SK-N-MC (cell line): ENCODE data around the gene ERC2.

Source experiments
- DNase-seq: peaks from one replicate; pipeline ENCODE4 v3.0.0-alpha.2; 2011; ENCODE audit warnings: low read depth, low spot score
- H3K27ac ChIP-seq: fragments of 200-600 bp; sonication (generic); 2 replicates; pipeline ENCODE4 v1.5.1; 2016; ENCODE audit warnings: mixed run types
- H3K36me3 ChIP-seq: fragments of 200-600 bp; sonication (generic); 2 replicates; pipeline ENCODE4 v1.6.1; 2017; ENCODE audit warnings: antibody characterized with exemption, low read length, mixed read lengths; ENCODE audit not compliant: insufficient read depth
- H3K4me3 ChIP-seq: fragments of 200-600 bp; sonication (generic); 2 replicates; pipeline ENCODE4 v1.5.1; 2016
- H3K9ac ChIP-seq: fragments of 200-600 bp; sonication (generic); 2 replicates; pipeline ENCODE4 v1.8.0; 2017; ENCODE audit warnings: mixed run types, mixed read lengths; ENCODE audit not compliant: insufficient read length
- H3K9me3 ChIP-seq: fragments of 200-600 bp; sonication (generic); 2 replicates; pipeline ENCODE4 v1.6.1; 2017; ENCODE audit warnings: low read depth, mild to moderate bottlenecking, antibody characterized with exemption, low read length, moderate library complexity, mixed read lengths
- EZH2 ChIP-seq: fragments of 200-600 bp; sonication (generic); IDR thresholded peaks from one replicate; pipeline ENCODE4 v1.6.1; 2017; ENCODE audit warnings: antibody characterized with exemption
- FOXP2 ChIP-seq: optimal IDR thresholded peaks from 2 replicates; pipeline ENCODE3; 2011; ENCODE audit warnings: mild to moderate bottlenecking, moderate library complexity; ENCODE audit not compliant: insufficient read depth; ENCODE audit errors: extremely low read length, control extremely low read depth
- POLR2AphosphoS5 ChIP-seq: IDR thresholded peaks from 2 replicates; pipeline ENCODE4 v1.6.1; 2012; ENCODE audit warnings: mild to moderate bottlenecking, low read depth, low read length, borderline replicate concordance

The ERC2 gene

DNA sequence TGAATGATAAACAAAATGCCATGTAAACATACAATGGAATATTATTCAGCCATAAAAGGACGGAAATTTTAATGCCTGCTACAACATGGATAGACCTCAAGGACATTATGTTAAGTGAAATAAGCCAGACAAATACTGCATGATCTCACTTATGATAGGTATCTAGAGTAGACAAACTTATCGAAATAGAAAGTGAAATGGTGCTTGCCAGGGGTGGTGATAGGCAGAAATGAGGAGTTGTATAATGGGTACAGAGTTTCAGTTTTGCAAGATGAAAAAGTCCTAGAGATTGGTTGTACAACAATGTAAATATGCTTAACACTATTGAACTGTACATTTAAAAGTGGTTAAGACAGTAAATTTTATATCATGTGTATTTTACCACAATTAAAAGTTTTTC lies 287.8 kb downstream of the ERC2 start:
- Histone ChIP-seq H3K9ac (no peak overlapping the region), H3K9me3 (no peaks in the 10 kb centered on the region), H3K4me3 (no peak overlapping the region), H3K27ac (no peak overlapping the region), H3K36me3 (no peaks in the 10 kb centered on the region)
- no peak for TF ChIP-seq EZH2
- TF ChIP-seq FOXP2: no peak
- TF ChIP-seq POLR2AphosphoS5: no peak
- DNase-seq: no peak

DNA sequence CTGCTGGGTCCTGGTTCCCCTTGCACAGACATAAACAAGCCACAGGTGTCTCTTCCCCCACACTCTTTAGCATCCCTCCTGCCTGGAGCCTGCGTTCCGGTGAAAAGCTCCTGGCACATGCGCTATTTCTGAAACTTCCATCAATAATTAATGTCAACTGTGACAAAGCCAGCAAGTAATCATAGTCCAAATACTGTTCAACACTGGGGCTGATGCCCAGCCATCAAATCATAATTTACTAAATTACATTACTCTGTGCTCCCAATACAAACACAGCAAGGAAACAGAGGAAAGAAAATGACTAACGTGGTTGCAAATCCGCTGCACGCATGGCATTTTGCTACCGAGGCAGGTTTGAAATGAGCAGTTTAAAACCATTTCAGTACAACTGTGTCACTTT lies 294.7 kb downstream of the ERC2 start:
- TF ChIP-seq EZH2: no peak
- no peaks in the 10 kb centered on the region for H3K36me3 ChIP-seq
- H3K4me3 ChIP-seq: no peak overlapping the region
- no peak for DNase-seq
- no peak overlapping the region for H3K9ac ChIP-seq
- no peaks in the 10 kb centered on the region for H3K9me3 ChIP-seq
- no peak overlapping the region for H3K27ac ChIP-seq

DNA sequence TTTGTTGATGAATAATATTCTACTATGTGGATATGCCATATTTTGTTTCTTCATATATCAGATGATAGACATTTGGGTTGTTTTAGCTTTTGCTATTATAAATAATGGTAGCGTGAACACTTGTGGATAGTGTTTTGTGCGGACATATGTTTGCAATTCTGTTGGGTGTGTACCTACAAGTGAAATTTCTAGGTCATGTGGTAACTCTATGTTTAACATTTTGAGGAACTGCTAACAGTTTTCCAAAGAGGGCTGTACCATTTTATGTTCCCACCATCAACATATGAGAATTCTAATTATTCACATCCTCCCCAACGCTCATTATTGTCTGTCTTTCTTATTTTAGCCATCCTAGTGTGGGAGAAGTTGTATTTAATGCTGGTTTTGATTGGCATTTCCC lies 303.8 kb downstream of the ERC2 start:
- TF ChIP-seq EZH2 (no peak), FOXP2 (no peak), POLR2AphosphoS5 (no peak)
- Histone ChIP-seq H3K27ac (no peak overlapping the region), H3K36me3 (no peaks in the 10 kb centered on the region), H3K4me3 (no peak overlapping the region), H3K9me3 (no peaks in the 10 kb centered on the region), H3K9ac (no peak overlapping the region)
- no peak for DNase-seq

- TF ChIP-seq FOXP2 (no peak), EZH2 (no peak), POLR2AphosphoS5 (no peak)
- Histone ChIP-seq H3K36me3 (no peaks in the 10 kb centered on the region), H3K27ac (no peak overlapping the region), H3K9ac (no peak overlapping the region), H3K4me3 (no peak overlapping the region), H3K9me3 (no peaks in the 10 kb centered on the region)
- DNase-seq: no peak
Observed at GRCh38 chr3:56157693-56158362, 310.4 kb downstream of the ERC2 start.

DNA sequence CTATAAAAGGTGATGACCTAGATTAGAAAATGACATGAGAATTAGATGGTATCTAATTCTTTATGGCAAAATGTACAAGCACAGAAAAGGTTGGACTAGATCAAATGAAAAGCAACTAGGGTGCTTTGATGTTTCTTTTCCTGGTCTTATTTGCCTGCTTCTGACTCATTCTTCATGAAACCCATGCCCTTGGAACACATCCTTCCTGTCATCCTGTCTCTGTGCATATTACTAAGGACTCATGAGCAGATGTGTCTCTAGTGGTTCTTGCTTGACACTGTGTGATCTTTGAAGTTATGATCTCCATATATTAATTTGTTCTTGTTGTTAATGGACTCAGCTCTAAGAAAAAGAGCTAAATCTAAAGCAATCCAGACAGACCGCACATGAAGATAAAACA lies 314.0 kb downstream of the ERC2 start:
- no peak overlapping the region for H3K4me3 ChIP-seq
- no peak overlapping the region for H3K27ac ChIP-seq
- H3K9me3 ChIP-seq: no peaks in the 10 kb centered on the region
- H3K36me3 ChIP-seq: no peaks in the 10 kb centered on the region
- DNase-seq: no peak
- no peak overlapping the region for H3K9ac ChIP-seq
- TF ChIP-seq POLR2AphosphoS5 (no peak), FOXP2 (no peak), EZH2 (no peak)

DNA sequence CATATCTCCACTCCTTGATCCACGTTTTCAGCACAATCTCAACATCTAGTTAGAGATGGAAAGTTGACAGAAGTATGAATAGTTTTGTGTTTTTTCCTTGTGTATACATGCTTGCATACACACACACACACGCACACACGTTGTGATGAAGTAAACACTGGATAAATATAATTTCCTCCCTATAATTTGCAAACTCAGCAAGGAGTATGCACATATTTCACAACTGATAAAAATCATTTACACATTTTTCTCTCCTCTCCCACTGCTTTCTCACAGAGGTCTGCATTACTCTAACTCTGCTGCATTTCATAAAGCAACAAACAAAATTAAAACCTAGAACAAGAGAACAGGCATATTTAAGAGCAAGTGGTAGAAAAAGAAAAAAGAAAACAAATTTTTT lies 320.9 kb downstream of the ERC2 start:
- Histone ChIP-seq H3K9ac (no peak overlapping the region), H3K27ac (no peak overlapping the region), H3K9me3 (no peaks in the 10 kb centered on the region), H3K4me3 (no peak overlapping the region), H3K36me3 (no peaks in the 10 kb centered on the region)
- TF ChIP-seq EZH2: no peak
- TF ChIP-seq POLR2AphosphoS5: no peak
- TF ChIP-seq FOXP2: no peak
- no peak for DNase-seq

- Histone ChIP-seq H3K27ac (no peak overlapping the region), H3K9ac (no peak overlapping the region), H3K36me3 (no peaks in the 10 kb centered on the region), H3K9me3 (no peaks in the 10 kb centered on the region), H3K4me3 (no peak overlapping the region)
- TF ChIP-seq FOXP2 (no peak), POLR2AphosphoS5 (no peak), EZH2 (no peak)
- DNase-seq: no peak
Observed at GRCh38 chr3:56145410-56145809, 322.9 kb downstream of the ERC2 start.

- DNase-seq: no peak
- Histone ChIP-seq H3K9ac (no peak overlapping the region), H3K9me3 (no peaks in the 10 kb centered on the region), H3K27ac (no peak overlapping the region), H3K36me3 (no peaks in the 10 kb centered on the region), H3K4me3 (no peak overlapping the region)
- TF ChIP-seq POLR2AphosphoS5 (no peak), EZH2 (no peak), FOXP2 (no peak)
Observed at GRCh38 chr3:56144805-56145204, 323.5 kb downstream of the ERC2 start.

DNA sequence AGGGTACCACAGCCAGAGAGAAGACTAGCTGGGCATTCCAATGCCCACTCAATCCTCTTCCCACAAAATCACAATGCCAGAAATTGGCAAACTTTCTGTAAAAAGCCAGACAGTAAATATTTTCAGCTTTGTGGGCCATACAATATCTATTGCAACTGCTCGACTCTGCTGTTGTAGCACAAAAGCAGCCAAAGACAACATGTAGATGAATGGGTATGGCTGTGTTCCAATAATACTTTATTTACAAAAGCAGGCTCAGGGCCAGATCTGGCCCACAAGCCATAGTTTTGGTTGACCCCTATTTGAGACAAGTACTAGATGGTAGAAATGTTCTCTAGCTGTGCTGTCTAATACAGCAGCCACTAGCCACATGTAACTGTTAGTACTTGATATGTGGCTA lies 330.9 kb downstream of the ERC2 start:
- DNase-seq: no peak

More for the DNA sequence above, 330.9 kb downstream of the ERC2 start:
- no peak overlapping the region for H3K27ac ChIP-seq
- H3K36me3 ChIP-seq: no peaks in the 10 kb centered on the region
- no peak for TF ChIP-seq POLR2AphosphoS5
- TF ChIP-seq EZH2: no peak
- no peak for TF ChIP-seq FOXP2
- H3K4me3 ChIP-seq: no peak overlapping the region
- H3K9ac ChIP-seq: no peak overlapping the region
- H3K9me3 ChIP-seq: no peaks in the 10 kb centered on the region
